GM12874 (cell line): ENCODE results near the gene KCNIP1.

Experiments
- CTCF ChIP-seq: IDR thresholded peaks from 2 replicates; pipeline ENCODE4 v1.5.1; 2011; ENCODE audit warnings: low read depth, mild to moderate bottlenecking, control low read depth, low read length, moderate library complexity; ENCODE audit not compliant: insufficient read depth

Gene KCNIP1

GRCh38 chr5:170484459-170484831 is 19.4 kb upstream of the KCNIP1 start:
- TF ChIP-seq CTCF: no peak

GRCh38 chr5:170484847-170485615 is 18.8 kb upstream of the KCNIP1 start:
- no peak for TF ChIP-seq CTCF

- no peak for TF ChIP-seq CTCF
Measured at GRCh38 chr5:170485616-170485911, 18.3 kb upstream of the KCNIP1 start.

GRCh38 chr5:170486371-170486770 is 17.4 kb upstream of the KCNIP1 start:
- no peak for TF ChIP-seq CTCF

- TF ChIP-seq CTCF: no peak
Measured at GRCh38 chr5:170488570-170488969, 15.2 kb upstream of the KCNIP1 start.

GRCh38 chr5:170489199-170489598 is 14.6 kb upstream of the KCNIP1 start:
- no peak for TF ChIP-seq CTCF

- TF ChIP-seq CTCF: no peak
Measured at GRCh38 chr5:170490381-170490780, 13.4 kb upstream of the KCNIP1 start.

GRCh38 chr5:170491479-170491878 is 12.3 kb upstream of the KCNIP1 start:
- TF ChIP-seq CTCF: no peak
